ENCODE measurements around the gene IFNA6. TPM values are rescaled to one million over a fixed set of nuclear protein-coding genes. Genes with fewer than 3 reads are reported as not detected.
"Not testable (repeated sequence)": the region's sequence is repeated elsewhere in the genome, so short reads cannot be mapped to it uniquely, and the experiment has no call there.

The IFNA6 gene
- not detected for polyA plus RNA-seq (2013, experiment 1 of 2)
- polyA plus RNA-seq (2013, experiment 2 of 2): not detected

DNA sequence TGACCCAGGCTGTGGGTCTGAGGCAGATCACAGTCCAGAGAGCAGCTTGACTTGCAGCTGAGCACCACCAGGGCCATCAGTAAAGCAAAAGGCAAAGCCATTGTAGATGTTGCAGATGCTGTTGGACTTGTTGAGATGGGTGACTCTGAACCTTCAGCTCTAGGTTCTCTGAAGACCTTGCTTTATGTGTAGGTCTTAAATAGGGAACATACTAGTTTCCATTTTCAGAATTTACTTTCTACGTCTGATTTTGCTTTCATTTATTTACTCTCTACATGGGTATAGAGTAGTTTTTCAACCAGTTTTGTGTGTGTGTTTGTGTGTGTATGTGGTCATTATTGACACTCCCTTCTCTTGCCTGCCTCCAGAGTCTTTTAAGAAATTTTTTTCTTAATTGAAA, at the start of gene IFNA6:
TSS of gene IFNA6 (minus strand) at position 101 of the 400 bp plus-strand sequence. CDS start at position 101, 0 bp downstream.
- no CpG with 5 or more reads among the region's 1 CpG for WGBS

DNA sequence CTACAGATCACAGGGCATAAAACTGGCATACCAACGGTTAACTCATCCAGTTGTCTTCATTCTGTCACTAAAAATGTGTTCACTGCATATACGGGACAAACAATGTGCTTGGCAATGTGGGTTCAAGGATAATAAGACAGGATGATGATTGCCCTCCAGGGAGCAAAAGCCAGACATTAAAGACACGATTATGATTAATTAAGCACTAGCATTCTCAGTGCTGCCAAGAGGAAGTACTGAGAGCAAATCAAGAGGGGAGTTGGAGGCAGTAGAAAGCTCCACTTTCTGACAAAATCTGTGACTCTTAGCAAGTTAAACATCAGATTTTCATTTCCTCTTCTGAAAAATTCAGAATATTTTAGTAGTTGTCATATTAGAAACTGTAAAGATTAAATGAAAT, 49.3 kb upstream of the IFNA6 start:
- Histone ChIP-seq H3K4me3 (ENCODE audit: low read length) (no peak overlapping the region), H3K9me3 (ENCODE audit: insufficient read depth, low read depth, low read length) (no peaks in the 10 kb centered on the region), H3K27me3 (ENCODE audit: insufficient read depth, low read length) (peaks cover 80% of the 10 kb centered on the region), H3K9ac (ENCODE audit: low read depth, low read length) (no peak overlapping the region), H3K4me1 (ENCODE audit: insufficient read depth, low read length) (0 out of 2 replicates have a peak, but pooled peaks cover 3% of the 10 kb centered on the region), H3K36me3 (ENCODE audit: insufficient read depth, low read length) (no peaks in the 10 kb centered on the region), H3K27ac (ENCODE audit: low read depth, low read length) (no peak overlapping the region)
- WGBS: 88% methylated on average over 3 of the region's 3 CpGs

More for the DNA sequence above, at the start of gene IFNA6:
- Histone ChIP-seq H3K4me3 (ENCODE audit: low read length) (no peak within 1 kb of the TSS), H3K27me3 (ENCODE audit: insufficient read depth, low read length) (no peaks in the 10 kb centered on the region), H3K9ac (ENCODE audit: low read depth, low read length) (no peak within 1 kb of the TSS), H3K9me3 (ENCODE audit: insufficient read depth, low read depth, low read length) (no peaks in the 10 kb centered on the region), H3K27ac (ENCODE audit: low read depth, low read length) (no peak within 1 kb of the TSS), H3K4me1 (ENCODE audit: insufficient read depth, low read length) (no peaks in the 10 kb centered on the region), H3K36me3 (ENCODE audit: insufficient read depth, low read length) (no peaks in the 10 kb centered on the region)

DNA sequence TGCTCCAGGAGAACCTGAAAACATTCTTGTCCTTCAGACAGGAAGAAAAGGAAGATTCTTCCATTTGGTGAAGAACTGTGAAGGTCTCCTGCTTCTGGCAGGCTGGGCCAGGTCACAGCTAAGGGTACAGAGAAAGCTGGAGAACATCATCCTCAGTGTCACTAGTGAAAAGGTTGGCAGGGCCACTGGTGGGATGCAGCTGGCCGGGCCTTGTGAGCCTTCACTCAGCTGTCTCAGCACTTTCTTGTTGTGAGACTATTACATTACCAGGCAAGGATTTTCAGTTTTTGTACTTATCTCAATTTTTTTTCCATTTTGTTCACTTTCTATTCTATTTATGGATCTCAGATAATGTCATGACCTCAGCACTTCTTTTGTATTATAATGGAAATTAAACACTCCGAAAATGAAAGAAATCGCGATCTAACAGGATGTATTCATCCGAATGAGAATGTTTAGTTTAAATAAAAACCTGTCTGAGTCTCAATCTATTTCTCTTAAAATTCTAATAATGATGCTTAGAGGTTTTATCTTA, 48.3 kb upstream of the IFNA6 start:
- no peaks in the 10 kb centered on the region for H3K36me3 ChIP-seq (ENCODE audit: insufficient read depth, low read length)
- H3K9ac ChIP-seq (ENCODE audit: low read depth, low read length): no peak overlapping the region
- WGBS: 93% methylated on average over 4 of the region's 5 CpGs
- 0 out of 2 replicates have a peak, but pooled peaks cover 3% of the 10 kb centered on the region for H3K4me1 ChIP-seq (ENCODE audit: insufficient read depth, low read length)
- no peaks in the 10 kb centered on the region for H3K9me3 ChIP-seq (ENCODE audit: insufficient read depth, low read depth, low read length)
- H3K27me3 ChIP-seq (ENCODE audit: insufficient read depth, low read length): peaks cover 83% of the 10 kb centered on the region
- no peak overlapping the region for H3K4me3 ChIP-seq (ENCODE audit: low read length)
- H3K27ac ChIP-seq (ENCODE audit: low read depth, low read length): no peak overlapping the region

DNA sequence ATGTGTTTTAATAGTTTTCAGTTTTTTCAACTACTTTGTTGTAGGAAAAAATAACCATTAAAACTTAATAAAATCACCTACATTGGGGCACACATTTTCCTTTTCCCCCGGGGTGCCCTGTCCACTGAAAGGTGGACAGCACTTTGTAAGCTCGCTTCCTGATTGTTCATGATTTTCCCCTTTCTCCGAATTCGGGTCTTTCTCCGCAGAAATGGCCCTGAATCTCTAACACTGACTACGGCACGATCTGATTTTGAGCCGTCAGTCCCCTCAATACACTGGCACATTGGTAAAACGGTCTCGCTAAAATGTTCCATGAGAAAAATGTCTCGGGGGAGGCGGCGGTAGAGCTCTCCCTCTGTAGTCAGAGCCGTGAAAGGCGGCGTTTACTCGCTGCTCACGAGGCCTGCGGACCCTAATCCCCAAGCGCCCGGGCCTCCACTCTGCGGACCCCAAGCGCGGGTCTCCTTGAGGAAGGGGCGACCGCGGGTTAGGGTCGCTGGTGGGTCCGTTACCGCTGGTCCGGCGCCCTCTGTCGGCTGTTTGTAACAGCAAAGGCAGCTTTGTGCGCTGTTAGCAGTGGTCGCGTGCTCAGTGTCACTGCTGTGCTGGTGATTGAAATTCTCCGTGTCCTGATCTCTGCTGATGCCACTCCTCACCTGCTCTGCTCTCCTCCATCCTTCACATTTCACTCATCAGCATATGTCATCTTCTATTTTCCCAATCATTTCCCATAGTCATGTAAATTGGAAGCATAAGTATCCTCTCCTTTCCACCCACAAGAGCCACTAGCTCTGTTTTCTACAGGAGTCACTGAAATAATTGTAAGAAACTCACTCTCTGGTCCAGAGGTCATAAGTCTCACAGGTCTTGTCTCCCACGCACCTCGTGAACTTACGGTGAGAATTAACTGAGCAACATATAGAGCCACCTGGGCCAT, 45.4 kb upstream of the IFNA6 start:
- Histone ChIP-seq H3K4me3 (ENCODE audit: low read length) (peak overlapping the region; percentile 51), H3K27ac (ENCODE audit: low read depth, low read length) (no peak overlapping the region), H3K9ac (ENCODE audit: low read depth, low read length) (peak overlapping the region; percentile 17; the same call in 1 of the 2 replicates), H3K36me3 (ENCODE audit: insufficient read depth, low read length) (no peaks in the 10 kb centered on the region), H3K4me1 (ENCODE audit: insufficient read depth, low read length) (0 out of 2 replicates have a peak, but pooled peaks cover 3% of the 10 kb centered on the region), H3K27me3 (ENCODE audit: insufficient read depth, low read length) (peaks cover 58% of the 10 kb centered on the region), H3K9me3 (ENCODE audit: insufficient read depth, low read depth, low read length) (no peaks in the 10 kb centered on the region)
- 13% methylated on average over 40 of the region's 40 CpGs for WGBS

DNA sequence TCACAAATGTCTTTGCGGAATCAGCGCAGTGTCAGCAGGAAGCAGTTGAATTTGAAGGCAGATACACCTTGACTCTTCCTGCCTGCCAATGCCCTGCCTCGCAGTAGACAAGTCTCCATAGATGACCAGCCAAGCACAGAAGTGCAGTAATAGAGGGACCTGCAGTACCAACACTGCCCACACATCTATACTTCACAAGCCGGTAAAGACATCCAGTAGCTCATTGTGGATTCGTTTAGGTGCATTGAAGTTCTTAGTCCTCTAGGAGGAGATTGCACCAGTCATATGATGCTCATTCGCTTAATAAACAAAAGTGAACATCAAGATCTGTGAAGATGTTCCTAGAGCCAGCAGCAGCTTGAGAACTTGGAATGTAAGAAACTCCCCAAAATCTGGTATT, 41.6 kb upstream of the IFNA6 start:
- H3K36me3 ChIP-seq (ENCODE audit: insufficient read depth, low read length): no peaks in the 10 kb centered on the region
- 0 out of 2 replicates have a peak, but pooled peaks cover 3% of the 10 kb centered on the region for H3K4me1 ChIP-seq (ENCODE audit: insufficient read depth, low read length)
- peaks cover 40% of the 10 kb centered on the region for H3K27me3 ChIP-seq (ENCODE audit: insufficient read depth, low read length)
- H3K27ac ChIP-seq (ENCODE audit: low read depth, low read length): no peak overlapping the region
- WGBS: 82% methylated on average over 6 of the region's 6 CpGs
- H3K4me3 ChIP-seq (ENCODE audit: low read length): no peak overlapping the region
- H3K9ac ChIP-seq (ENCODE audit: low read depth, low read length): no peak overlapping the region
- no peaks in the 10 kb centered on the region for H3K9me3 ChIP-seq (ENCODE audit: insufficient read depth, low read depth, low read length)

GRCh38 chr9:21385131-21385670, 34.5 kb upstream of the IFNA6 start, which contains the start of gene IFNA2:
TSS of gene IFNA2 (minus strand) at chr9:21385398. CDS start at chr9:21385329, 69 bp downstream.
- 90% methylated on average over 1 of the region's 1 CpG for WGBS

GRCh38 chr9:21383627-21384026, 32.9 kb upstream of the IFNA6 start:
- no peak overlapping the region for H3K9ac ChIP-seq (ENCODE audit: low read depth, low read length)
- no peaks in the 10 kb centered on the region for H3K27me3 ChIP-seq (ENCODE audit: insufficient read depth, low read length)
- no peaks in the 10 kb centered on the region for H3K36me3 ChIP-seq (ENCODE audit: insufficient read depth, low read length)
- H3K4me1 ChIP-seq (ENCODE audit: insufficient read depth, low read length): peaks cover 13% of the 10 kb centered on the region; the same call in 1 of the 2 replicates
- H3K9me3 ChIP-seq (ENCODE audit: insufficient read depth, low read depth, low read length): no peaks in the 10 kb centered on the region
- no peak overlapping the region for H3K27ac ChIP-seq (ENCODE audit: low read depth, low read length)
- 90% methylated on average over 4 of the region's 4 CpGs for WGBS
- H3K4me3 ChIP-seq (ENCODE audit: low read length): no peak overlapping the region

More at GRCh38 chr9:21385131-21385670, 34.5 kb upstream of the IFNA6 start, which contains the start of gene IFNA2:
- H3K36me3 ChIP-seq (ENCODE audit: insufficient read depth, low read length): no peaks in the 10 kb centered on the region
- H3K4me3 ChIP-seq (ENCODE audit: low read length): no peak within 1 kb of the TSS
- H3K4me1 ChIP-seq (ENCODE audit: insufficient read depth, low read length): peaks cover 13% of the 10 kb centered on the region; the same call in 1 of the 2 replicates
- H3K27ac ChIP-seq (ENCODE audit: low read depth, low read length): no peak within 1 kb of the TSS
- H3K9me3 ChIP-seq (ENCODE audit: insufficient read depth, low read depth, low read length): no peaks in the 10 kb centered on the region
- no peak within 1 kb of the TSS for H3K9ac ChIP-seq (ENCODE audit: low read depth, low read length)
- no peaks in the 10 kb centered on the region for H3K27me3 ChIP-seq (ENCODE audit: insufficient read depth, low read length)

- 56% methylated on average over 5 of the region's 5 CpGs for WGBS
- H3K9me3 ChIP-seq (ENCODE audit: insufficient read depth, low read depth, low read length): no peaks in the 10 kb centered on the region
- no peak overlapping the region for H3K4me3 ChIP-seq (ENCODE audit: low read length)
- H3K4me1 ChIP-seq (ENCODE audit: insufficient read depth, low read length): peaks cover 13% of the 10 kb centered on the region; the same call in 1 of the 2 replicates
- H3K27me3 ChIP-seq (ENCODE audit: insufficient read depth, low read length): no peaks in the 10 kb centered on the region
- no peaks in the 10 kb centered on the region for H3K36me3 ChIP-seq (ENCODE audit: insufficient read depth, low read length)
- H3K27ac ChIP-seq (ENCODE audit: low read depth, low read length): peak overlapping the region; percentile 20; the same call in 1 of the 2 replicates
- no peak overlapping the region for H3K9ac ChIP-seq (ENCODE audit: low read depth, low read length)
These were observed 31.0 kb upstream of the IFNA6 start for GRCh38 chr9:21381448-21382339.

- H3K9ac ChIP-seq (ENCODE audit: low read depth, low read length); H3K4me1 ChIP-seq (ENCODE audit: insufficient read depth, low read length); H3K27ac ChIP-seq (ENCODE audit: low read depth, low read length); H3K4me3 ChIP-seq (ENCODE audit: low read length); H3K9me3 ChIP-seq (ENCODE audit: insufficient read depth, low read depth, low read length); H3K27me3 ChIP-seq (ENCODE audit: insufficient read depth, low read length); H3K36me3 ChIP-seq (ENCODE audit: insufficient read depth, low read length): not testable (repeated sequence)
- WGBS: 79% methylated on average over 1 of the region's 4 CpGs
These were observed 20.8 kb upstream of the IFNA6 start for GRCh38 chr9:21371467-21371866.

DNA sequence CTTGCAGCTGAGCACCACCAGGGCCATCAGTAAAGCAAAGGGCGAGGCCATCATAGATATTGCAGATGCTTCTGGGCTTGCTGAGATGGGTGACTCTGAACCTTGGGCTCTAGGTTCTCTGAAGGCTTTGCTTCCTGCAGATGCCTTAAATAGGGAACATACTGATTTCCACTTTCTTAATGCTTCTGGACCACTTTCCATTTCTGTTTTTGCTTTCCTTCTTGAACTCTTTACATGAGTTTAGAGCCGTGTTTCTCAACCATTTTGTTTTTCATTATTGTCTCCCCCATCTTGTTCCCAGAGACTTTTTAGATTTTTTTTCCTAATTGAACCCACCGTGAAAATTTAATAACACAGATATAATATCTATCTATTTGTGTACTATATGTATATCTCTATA, 17.3 kb upstream of the IFNA6 start, which contains the start of gene IFNA13:
TSS of gene IFNA13 (minus strand) at position 101 of the 400 bp plus-strand sequence. CDS start at position 54, 47 bp downstream.
- no peaks in the 10 kb centered on the region for H3K9me3 ChIP-seq (ENCODE audit: insufficient read depth, low read depth, low read length)
- no peaks in the 10 kb centered on the region for H3K27me3 ChIP-seq (ENCODE audit: insufficient read depth, low read length)
- H3K4me1 ChIP-seq (ENCODE audit: insufficient read depth, low read length): no peaks in the 10 kb centered on the region
- 87% methylated on average over 2 of the region's 3 CpGs for WGBS
- H3K4me3 ChIP-seq (ENCODE audit: low read length): no peak within 1 kb of the TSS
- H3K9ac ChIP-seq (ENCODE audit: low read depth, low read length): no peak within 1 kb of the TSS
- H3K27ac ChIP-seq (ENCODE audit: low read depth, low read length): no peak within 1 kb of the TSS
- no peaks in the 10 kb centered on the region for H3K36me3 ChIP-seq (ENCODE audit: insufficient read depth, low read length)
